Measurements from ENCODE around the gene SCAMP4.

GRCh38 chr19:1944916-1945561 is 39.8 kb downstream of the SCAMP4 start:
- TF ChIP-seq CTCF (IDR thresholded peaks at IDR 0.05; ENCODE audit: low read length) (no peak), EZH2 (IDR thresholded peaks at IDR 0.05; ENCODE audit: borderline replicate concordance, low read length) (no peak)

Data from OCI-LY1 (cell line).